ENCODE results near the gene MCTP2.

The MCTP2 gene

GRCh38 chr15:94336817-94337467 lies 105.6 kb downstream of the MCTP2 start:
- DNase-seq (ENCODE audit: low read depth), result no peak
- TF ChIP-seq CTCF (IDR thresholded peaks at IDR 0.05; ENCODE audit: insufficient read depth, low read depth, low read length, missing control alignments), result no peak

GRCh38 chr15:94338243-94338846 lies 107.0 kb downstream of the MCTP2 start:
- no peak overlapping the region for H3K4me3 ChIP-seq (ENCODE audit: low read depth, low read length)
- no peak for TF ChIP-seq CTCF (IDR thresholded peaks at IDR 0.05; ENCODE audit: insufficient read depth, low read depth, low read length, missing control alignments)
- DNase-seq (ENCODE audit: low read depth), result no peak

More at GRCh38 chr15:94336817-94337467, 105.6 kb downstream of the MCTP2 start:
- H3K4me3 ChIP-seq (ENCODE audit: low read depth, low read length), result no peak overlapping the region

DNA sequence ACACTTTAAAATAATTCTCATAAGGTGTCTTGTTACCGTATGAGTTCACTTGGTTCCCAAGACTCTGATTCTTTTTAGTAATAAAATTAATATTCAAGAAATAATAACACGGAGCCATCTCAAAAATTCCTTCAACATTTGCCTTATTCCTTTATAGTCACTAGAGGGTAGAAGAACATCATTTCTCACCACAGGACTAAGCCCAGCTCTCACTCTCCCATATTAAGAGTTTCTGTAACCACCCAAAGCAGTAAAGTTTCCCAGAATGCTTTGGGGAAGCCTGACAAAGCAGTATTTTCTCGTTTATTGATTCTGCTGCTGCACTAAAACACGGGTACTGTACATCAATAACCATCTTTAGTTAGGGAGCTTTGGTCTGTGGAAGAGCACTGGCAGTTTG lies 114.9 kb downstream of the MCTP2 start:
- H3K4me3 ChIP-seq (ENCODE audit: low read depth, low read length), result no peak overlapping the region
- DNase-seq (ENCODE audit: low read depth), result no peak
- no peak for TF ChIP-seq CTCF (IDR thresholded peaks at IDR 0.05; ENCODE audit: insufficient read depth, low read depth, low read length, missing control alignments)

GRCh38 chr15:94348084-94348483 lies 116.7 kb downstream of the MCTP2 start:
- H3K4me3 ChIP-seq (ENCODE audit: low read depth, low read length), result no peak overlapping the region
- no peak for TF ChIP-seq CTCF (IDR thresholded peaks at IDR 0.05; ENCODE audit: insufficient read depth, low read depth, low read length, missing control alignments)
- no peak for DNase-seq (ENCODE audit: low read depth)

- H3K4me3 ChIP-seq (ENCODE audit: low read depth, low read length), result no peak overlapping the region
- no peak for TF ChIP-seq CTCF (IDR thresholded peaks at IDR 0.05; ENCODE audit: insufficient read depth, low read depth, low read length, missing control alignments)
- DNase-seq (ENCODE audit: low read depth), result no peak
Observed at GRCh38 chr15:94351031-94351535, 119.7 kb downstream of the MCTP2 start.

DNA sequence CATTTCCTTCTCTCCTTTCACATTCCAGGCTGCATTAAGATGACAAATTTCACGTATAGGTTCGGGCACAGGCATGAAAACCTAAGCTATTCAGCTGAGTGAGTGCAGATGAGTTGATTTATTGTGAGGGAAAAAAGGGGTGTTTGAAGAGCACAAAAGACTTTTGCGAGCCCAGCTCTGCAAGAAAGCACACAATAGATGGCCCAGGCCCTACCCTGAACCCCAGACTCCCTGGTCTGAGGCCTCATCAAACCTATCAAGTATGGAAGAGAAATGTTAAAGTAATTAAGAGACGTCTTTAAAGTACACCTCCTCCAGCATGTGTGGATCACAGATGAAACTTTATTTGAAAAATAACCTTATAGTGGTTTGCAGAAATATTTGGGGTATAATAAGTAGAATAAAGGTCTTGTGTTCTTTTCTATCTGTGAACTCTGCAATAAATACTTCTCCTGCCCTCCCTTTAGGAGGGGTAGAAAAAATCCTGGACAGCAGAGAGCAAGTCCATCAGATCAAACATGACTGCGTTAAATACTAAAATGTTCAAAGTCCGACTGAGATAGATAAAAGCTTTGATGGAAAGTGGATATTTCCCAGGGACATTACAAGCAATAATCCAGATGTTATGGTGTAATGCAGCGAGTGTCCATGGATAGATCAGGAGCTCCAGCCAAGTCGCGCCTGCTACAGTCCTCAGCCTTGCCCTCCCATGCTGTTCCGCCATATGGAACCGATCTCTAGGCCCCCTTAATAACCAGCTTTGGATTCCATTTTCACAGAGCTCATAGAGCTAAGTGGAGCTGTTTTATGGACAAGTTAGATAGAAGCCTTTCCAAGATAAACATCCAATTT lies 121.5 kb downstream of the MCTP2 start:
- no peak for DNase-seq (ENCODE audit: low read depth)
- no peak overlapping the region for H3K4me3 ChIP-seq (ENCODE audit: low read depth, low read length)
- no peak for TF ChIP-seq CTCF (IDR thresholded peaks at IDR 0.05; ENCODE audit: insufficient read depth, low read depth, low read length, missing control alignments)

Measured in GM12865 (cell line).